Endothelial cell of umbilical vein (primary cell): ENCODE measurements around the gene EIF3A. TPM values are rescaled to one million over a fixed set of nuclear protein-coding genes. Genes with fewer than 3 reads are reported as not detected.

Experiments
- BruUV-seq: library from RNA; stranded (reverse); fragments of 400-500 nt; replicated peaks from 2 replicates; lab custom pipeline; 2021; lab: Mats Ljungman, UMichigan
- CTCF ChIA-PET: fragments of 300-600, 350-600 bp; sonication (Branson Sonifier 250); formaldehyde crosslinking; loops from one replicate; lab custom pipeline; 2021; ENCODE audit warnings: antibody characterized with exemption, inconsistent platforms; lab: Charles Lee
- POLR2A ChIA-PET: fragments of 300-600, 350-600 bp; sonication (Branson Sonifier 250); formaldehyde crosslinking; loops from one replicate; lab custom pipeline; 2021; ENCODE audit warnings: antibody characterized with exemption, inconsistent platforms; lab: Charles Lee
- DNase-seq: peaks from one replicate; pipeline ENCODE4 v3.0.0-alpha.2; 2011; ENCODE audit warnings: low read depth, low spot score
- FAIRE-seq: peaks from 2 replicates; lab custom pipeline; 2011; peaks lifted over from hg19 to GRCh38; lab: Jason Lieb, UNC
- H2AFZ ChIP-seq: 2 replicates; pipeline ENCODE4 v1.6.0; 2012; ENCODE audit warnings: low read depth, low read length, control low read depth, inconsistent platforms
- H3K27ac ChIP-seq: 2 replicates; pipeline ENCODE4 v1.5.1; 2011; ENCODE audit warnings: low read depth, mild to moderate bottlenecking, control low read depth, low read length, moderate library complexity; ENCODE audit not compliant: insufficient read depth
- H3K27me3 ChIP-seq, 2 experiments: 2 replicates each; pipeline versions ENCODE4 v1.6.0 to v1.6.1; 2011; ENCODE audit warnings: low read length in 2 of 2, mixed read lengths in 1 of 2; ENCODE audit not compliant: control insufficient read depth in 2 of 2, insufficient read depth in 2 of 2
- H3K36me3 ChIP-seq, 2 experiments: 2 replicates in 1 of 2; 3 replicates in 1 of 2; pipeline ENCODE4 v1.5.1; 2011; ENCODE audit warnings: low read length in 2 of 2, mild to moderate bottlenecking in 1 of 2, moderate library complexity in 1 of 2; ENCODE audit not compliant: control insufficient read depth in 2 of 2, insufficient read depth in 2 of 2; ENCODE audit errors: extremely low read depth in 1 of 2
- H3K4me1 ChIP-seq: 3 replicates; pipeline ENCODE4 v1.5.1; 2011; ENCODE audit warnings: mild to moderate bottlenecking, low read length; ENCODE audit not compliant: control insufficient read depth, insufficient read depth; ENCODE audit errors: extremely low read depth
- H3K4me2 ChIP-seq: 2 replicates; pipeline ENCODE4 v1.6.1; 2011; ENCODE audit warnings: low read length, control low read depth, mixed read lengths; ENCODE audit not compliant: insufficient read depth
- H3K4me3 ChIP-seq, 3 experiments: fragments of 200-600 bp in 1 of 3; sonication (generic), shearing (Covaris generic) in 1 of 3; replicated peaks in 1 of 3; 2 replicates each; pipeline ENCODE4 v1.5.1; 2011 to 2016; ENCODE audit warnings: control low read depth in 3 of 3, low read length in 3 of 3, mild to moderate bottlenecking in 2 of 3, inconsistent platforms in 1 of 3, low read depth in 1 of 3, moderate library complexity in 1 of 3; ENCODE audit not compliant: insufficient read depth in 1 of 3
- H3K79me2 ChIP-seq: 2 replicates; pipeline ENCODE4 v1.6.0; 2012; ENCODE audit warnings: low read length, inconsistent platforms; ENCODE audit not compliant: control insufficient read depth, insufficient read depth
- H3K9ac ChIP-seq: replicated peaks from 2 replicates; pipeline ENCODE3; 2011; ENCODE audit warnings: low read length, control low read depth; ENCODE audit not compliant: insufficient read depth; ENCODE audit errors: extremely low read depth
- H3K9me1 ChIP-seq: replicated peaks from 3 replicates; pipeline ENCODE4 v1.6.0; 2011; ENCODE audit warnings: mild to moderate bottlenecking, low read length; ENCODE audit not compliant: control insufficient read depth, insufficient read depth; ENCODE audit errors: extremely low read depth
- H3K9me3 ChIP-seq: replicated peaks from 2 replicates; pipeline ENCODE4 v1.5.1; 2012; ENCODE audit warnings: low read length, inconsistent platforms; ENCODE audit not compliant: control insufficient read depth, insufficient read depth
- H4K20me1 ChIP-seq: replicated peaks from 2 replicates; pipeline ENCODE3; 2011; ENCODE audit warnings: mild to moderate bottlenecking, low read length; ENCODE audit not compliant: control insufficient read depth, insufficient read depth; ENCODE audit errors: extremely low read depth
- CTCF ChIP-seq, 2 donors: IDR thresholded peaks; 1 replicate in 1 of 2; 2 replicates in 1 of 2; pipeline ENCODE4 v1.5.1; 2011; ENCODE audit warnings: low read length in 2 of 2, mild to moderate bottlenecking in 2 of 2, moderate library complexity in 2 of 2, control low read depth in 1 of 2, inconsistent platforms in 1 of 2, low read depth in 1 of 2; ENCODE audit not compliant: insufficient read depth in 1 of 2; ENCODE audit errors: extremely low read depth in 1 of 2
- EZH2 ChIP-seq: IDR thresholded peaks from 2 replicates; pipeline ENCODE4 v1.6.1; 2012; ENCODE audit warnings: borderline replicate concordance, low read depth, mild to moderate bottlenecking, moderate library complexity, low read length, inconsistent platforms; ENCODE audit not compliant: severe bottlenecking
- FOS ChIP-seq: IDR thresholded peaks from 2 replicates; pipeline ENCODE4 v1.6.1; 2011; ENCODE audit warnings: mild to moderate bottlenecking, low read length, moderate library complexity, borderline replicate concordance; ENCODE audit not compliant: insufficient read depth
- GATA2 ChIP-seq: IDR thresholded peaks from 2 replicates; pipeline ENCODE4 v1.7.0; 2011; ENCODE audit warnings: low read depth, mild to moderate bottlenecking, moderate library complexity, mixed read lengths, low read length; ENCODE audit not compliant: insufficient read length, insufficient read depth
- JUN ChIP-seq: IDR thresholded peaks from 2 replicates; pipeline ENCODE4 v1.6.1; 2011; ENCODE audit warnings: borderline replicate concordance, low read depth; ENCODE audit not compliant: insufficient read length, insufficient read depth
- MAX ChIP-seq: IDR thresholded peaks from 2 replicates; pipeline ENCODE4 v1.6.1; 2011; ENCODE audit not compliant: insufficient read depth, insufficient read length
- MYC ChIP-seq: IDR thresholded peaks from one replicate; pipeline ENCODE4 v1.6.1; 2011; ENCODE audit warnings: mild to moderate bottlenecking, low read depth, low read length
- POLR2A ChIP-seq: IDR thresholded peaks from 2 replicates; pipeline ENCODE4 v1.6.1; 2012; ENCODE audit warnings: low read depth, mild to moderate bottlenecking, control low read depth, low read length
- POLR2AphosphoS5 ChIP-seq: IDR thresholded peaks from 2 replicates; pipeline ENCODE4 v1.6.1; 2012; ENCODE audit warnings: low read depth, mild to moderate bottlenecking, control low read depth, low read length, moderate library complexity; ENCODE audit not compliant: insufficient read depth
- dilution Hi-C: fragments of 300-500 bp; cut with MboI; formaldehyde crosslinking; loops from one replicate; pipeline ENCODE4 v1.15.0; 2019; ENCODE audit warnings: low sequenced_read_pairs; ENCODE audit not compliant: extremely low pct_ligation_motif_present
- intact Hi-C: fragments of 100-400 bp; cut with micrococcal nuclease; formaldehyde crosslinking; loops from one replicate; pipeline ENCODE4 v1.10.0; 2022
- polyA plus RNA-seq, 4 experiments: library from polyadenylated mRNA; depleted of rRNA in 3 of 4; stranded (reverse) in 3 of 4; unstranded in 1 of 4; fragments of >200 nt; gene quantifications; 2 replicates each; pipeline versions ENCODE4 v1.2.1 to v1.2.3, GENCODE V29; 2011 to 2012; ENCODE audit warnings: missing spikeins in 1 of 4
- total RNA-seq: library from RNA; stranded (reverse); gene quantifications from 2 replicates; pipeline ENCODE4 v1.2.3, GENCODE V29; 2021

The EIF3A gene
- total and polyA plus RNA-seq, 2 donors (not counting 3 experiments of a cell fraction or from before 2014, with no cell fraction given), result 27.6 to 159 TPM

- Histone ChIP-seq H3K9me3 (no peaks in the 10 kb centered on the region), H3K27ac (no peak overlapping the region), H4K20me1 (no peaks in the 10 kb centered on the region), H2AFZ (no peak overlapping the region), H3K36me3 (peaks cover 48 to 54% of the 10 kb centered on the region in 2 experiments), H3K9me1 (no peaks in the 10 kb centered on the region), H3K9ac (no peak overlapping the region), H3K79me2 (peaks cover 71% of the 10 kb centered on the region), H3K27me3 (no peaks in the 10 kb centered on the region), H3K4me1 (no peaks in the 10 kb centered on the region), H3K4me2 (no peak overlapping the region), H3K4me3 (no peak overlapping the region)
- FAIRE-seq, result no peak
- no TSS peak for BruUV-seq
- dilution Hi-C loops, result no loop called here
- no peak for DNase-seq
- intact Hi-C loops, result no loop called here
- TF ChIP-seq EZH2 (no peak), POLR2AphosphoS5 (no peak), POLR2A (no peak), MAX (no peak), GATA2 (no peak), JUN (no peak), MYC (no peak), FOS (no peak), CTCF (IDR thresholded peaks at IDR 0.05; ENCODE audit: extremely low read depth in 1 of 2, insufficient read depth in 1 of 2, low read depth in 1 of 2, low read length in 2 of 2) (no peak)
- POLR2A ChIA-PET, result no interaction called here
- CTCF ChIA-PET, result no interaction called here
Measured at GRCh38 chr10:119055472-119055871, 25.1 kb downstream of the EIF3A start.
